Measurements from ENCODE around the gene TPST2. TPM values are rescaled to one million over a fixed set of nuclear protein-coding genes. Genes with fewer than 3 reads are reported as not detected.

The TPST2 gene
- total and polyA plus RNA-seq, 2 experiments from 2014 or later = 31.0 to 36.8 TPM

DNA sequence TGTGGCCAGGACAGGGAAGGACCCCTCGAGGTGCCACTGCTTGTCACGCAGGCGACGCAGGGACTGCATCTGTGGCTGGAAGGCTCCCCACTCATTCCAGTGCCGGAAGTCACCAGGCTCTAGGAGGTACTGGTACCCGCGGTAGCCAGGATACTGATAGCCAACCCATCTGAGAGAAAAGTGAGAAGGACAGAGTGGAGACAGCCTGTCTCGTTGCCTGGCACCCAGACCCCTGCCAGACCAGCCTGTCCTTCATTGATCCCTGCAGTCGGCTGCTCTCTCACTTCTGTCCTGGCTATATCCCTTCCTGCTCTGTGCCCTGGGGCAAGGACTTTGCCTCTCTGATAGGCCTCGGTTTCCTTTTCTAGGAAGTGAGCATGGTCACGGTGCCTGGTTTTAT is 9.6 kb upstream of the TPST2 start:
- no peaks in the 10 kb centered on the region for H4K20me1 ChIP-seq (ENCODE audit: insufficient read depth, poor library complexity, severe bottlenecking)
- no peaks in the 10 kb centered on the region for H3K36me3 ChIP-seq (replicated peaks; ENCODE audit: insufficient read depth, low read depth)
- H3K9me3 ChIP-seq (ENCODE audit: low read depth) = no peaks in the 10 kb centered on the region
- no peak overlapping the region for H3K4me2 ChIP-seq
- no peaks in the 10 kb centered on the region for H3K27me3 ChIP-seq
- no peak overlapping the region for H3K4me3 ChIP-seq
- no peaks in the 10 kb centered on the region for H3K79me2 ChIP-seq
- no peak overlapping the region for H3K27ac ChIP-seq
- TF ChIP-seq EZH2phosphoT487 (IDR thresholded peaks at IDR 0.05; ENCODE audit: low read depth, severe bottlenecking, unreplicated experiment) (no peak), EZH2 (IDR thresholded peaks at IDR 0.05; ENCODE audit: borderline replicate concordance) (no peak)
- TF ChIP-seq, protein P1, sequence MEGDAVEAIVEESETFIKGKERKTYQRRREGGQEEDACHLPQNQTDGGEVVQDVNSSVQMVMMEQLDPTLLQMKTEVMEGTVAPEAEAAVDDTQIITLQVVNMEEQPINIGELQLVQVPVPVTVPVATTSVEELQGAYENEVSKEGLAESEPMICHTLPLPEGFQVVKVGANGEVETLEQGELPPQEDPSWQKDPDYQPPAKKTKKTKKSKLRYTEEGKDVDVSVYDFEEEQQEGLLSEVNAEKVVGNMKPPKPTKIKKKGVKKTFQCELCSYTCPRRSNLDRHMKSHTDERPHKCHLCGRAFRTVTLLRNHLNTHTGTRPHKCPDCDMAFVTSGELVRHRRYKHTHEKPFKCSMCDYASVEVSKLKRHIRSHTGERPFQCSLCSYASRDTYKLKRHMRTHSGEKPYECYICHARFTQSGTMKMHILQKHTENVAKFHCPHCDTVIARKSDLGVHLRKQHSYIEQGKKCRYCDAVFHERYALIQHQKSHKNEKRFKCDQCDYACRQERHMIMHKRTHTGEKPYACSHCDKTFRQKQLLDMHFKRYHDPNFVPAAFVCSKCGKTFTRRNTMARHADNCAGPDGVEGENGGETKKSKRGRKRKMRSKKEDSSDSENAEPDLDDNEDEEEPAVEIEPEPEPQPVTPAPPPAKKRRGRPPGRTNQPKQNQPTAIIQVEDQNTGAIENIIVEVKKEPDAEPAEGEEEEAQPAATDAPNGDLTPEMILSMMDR (IDR thresholded peaks at IDR 0.05; ENCODE audit: poor library complexity) = no peak
- WGBS (ENCODE audit: low lambda C conversion rate, missing lambda C conversion rate) = 84% methylated on average over 11 of the region's 11 CpGs
- H3K9me2 ChIP-seq (replicated peaks; ENCODE audit: insufficient read depth) = no peaks in the 10 kb centered on the region
- DNase-seq (ENCODE audit: low spot score) = no peak
- no peaks in the 10 kb centered on the region for H3K4me1 ChIP-seq (ENCODE audit: insufficient read depth)
- no peak overlapping the region for H2AFZ ChIP-seq

DNA sequence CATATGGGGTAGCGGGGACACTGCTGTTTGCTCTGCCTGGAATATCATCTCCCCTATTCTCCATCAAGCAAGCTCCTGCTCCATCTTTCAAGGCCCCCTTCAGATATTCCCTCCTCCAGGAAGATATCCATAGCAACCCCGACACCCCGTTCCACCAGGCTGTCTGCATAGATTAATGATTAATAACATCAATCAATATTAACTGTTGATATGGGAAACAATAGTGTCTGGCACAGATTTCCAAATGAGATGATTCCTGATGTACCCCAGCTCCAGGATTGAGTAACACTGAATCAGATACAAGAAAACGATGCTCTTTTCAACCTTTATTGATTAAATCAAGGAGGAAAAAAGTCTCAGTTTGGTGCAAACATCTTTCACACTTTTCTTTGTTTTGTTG is 7.5 kb upstream of the TPST2 start:
- DNase-seq (ENCODE audit: low spot score) = no peak

DNA sequence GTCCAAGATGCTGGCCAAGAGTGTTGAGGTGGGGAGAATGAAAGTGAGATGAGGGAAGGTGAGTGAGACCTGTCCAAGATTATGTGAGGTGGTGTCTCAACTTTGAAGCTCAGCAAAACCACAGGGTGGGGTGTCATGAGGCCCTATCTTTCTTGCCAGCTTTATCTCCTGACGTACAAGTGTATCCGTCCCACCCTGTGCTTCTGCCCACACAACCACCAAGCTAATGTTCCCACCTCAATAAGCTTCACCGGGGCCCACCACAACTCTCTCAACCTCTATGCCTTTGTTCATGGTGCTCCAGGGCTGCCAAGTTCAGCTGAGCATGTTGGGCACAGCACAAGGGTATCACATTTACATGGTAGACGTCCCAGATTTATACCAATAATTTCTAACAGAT is 7.1 kb upstream of the TPST2 start:
- Histone ChIP-seq H4K20me1 (ENCODE audit: insufficient read depth, poor library complexity, severe bottlenecking) (no peaks in the 10 kb centered on the region), H3K9me2 (replicated peaks; ENCODE audit: insufficient read depth) (no peaks in the 10 kb centered on the region), H3K4me3 (no peak overlapping the region), H3K79me2 (no peaks in the 10 kb centered on the region), H3K27ac (no peak overlapping the region), H2AFZ (no peak overlapping the region), H3K4me1 (ENCODE audit: insufficient read depth) (no peaks in the 10 kb centered on the region), H3K27me3 (no peaks in the 10 kb centered on the region), H3K36me3 (replicated peaks; ENCODE audit: insufficient read depth, low read depth) (no peaks in the 10 kb centered on the region), H3K9me3 (ENCODE audit: low read depth) (no peaks in the 10 kb centered on the region), H3K4me2 (no peak overlapping the region)
- WGBS (ENCODE audit: low lambda C conversion rate, missing lambda C conversion rate) = 77% methylated on average over 4 of the region's 4 CpGs
- no peak for DNase-seq (ENCODE audit: low spot score)
- TF ChIP-seq, protein P1 (IDR thresholded peaks at IDR 0.05; ENCODE audit: poor library complexity) = no peak
- TF ChIP-seq EZH2 (IDR thresholded peaks at IDR 0.05; ENCODE audit: borderline replicate concordance) (no peak), EZH2phosphoT487 (IDR thresholded peaks at IDR 0.05; ENCODE audit: low read depth, severe bottlenecking, unreplicated experiment) (no peak)

More for the DNA sequence above, 7.5 kb upstream of the TPST2 start:
- 74% methylated on average over 4 of the region's 4 CpGs for WGBS (ENCODE audit: low lambda C conversion rate, missing lambda C conversion rate)
- Histone ChIP-seq H3K4me2 (no peak overlapping the region), H3K36me3 (replicated peaks; ENCODE audit: insufficient read depth, low read depth) (no peaks in the 10 kb centered on the region), H3K4me1 (ENCODE audit: insufficient read depth) (no peaks in the 10 kb centered on the region), H3K9me3 (ENCODE audit: low read depth) (no peaks in the 10 kb centered on the region), H3K9me2 (replicated peaks; ENCODE audit: insufficient read depth) (no peaks in the 10 kb centered on the region), H3K79me2 (no peaks in the 10 kb centered on the region), H2AFZ (no peak overlapping the region), H3K4me3 (no peak overlapping the region), H3K27ac (no peak overlapping the region), H4K20me1 (ENCODE audit: insufficient read depth, poor library complexity, severe bottlenecking) (no peaks in the 10 kb centered on the region), H3K27me3 (no peaks in the 10 kb centered on the region)
- TF ChIP-seq EZH2 (IDR thresholded peaks at IDR 0.05; ENCODE audit: borderline replicate concordance) = no peak
- TF ChIP-seq, protein P1 (IDR thresholded peaks at IDR 0.05; ENCODE audit: poor library complexity) = no peak
- TF ChIP-seq EZH2phosphoT487 (IDR thresholded peaks at IDR 0.05; ENCODE audit: low read depth, severe bottlenecking, unreplicated experiment) = no peak

DNA sequence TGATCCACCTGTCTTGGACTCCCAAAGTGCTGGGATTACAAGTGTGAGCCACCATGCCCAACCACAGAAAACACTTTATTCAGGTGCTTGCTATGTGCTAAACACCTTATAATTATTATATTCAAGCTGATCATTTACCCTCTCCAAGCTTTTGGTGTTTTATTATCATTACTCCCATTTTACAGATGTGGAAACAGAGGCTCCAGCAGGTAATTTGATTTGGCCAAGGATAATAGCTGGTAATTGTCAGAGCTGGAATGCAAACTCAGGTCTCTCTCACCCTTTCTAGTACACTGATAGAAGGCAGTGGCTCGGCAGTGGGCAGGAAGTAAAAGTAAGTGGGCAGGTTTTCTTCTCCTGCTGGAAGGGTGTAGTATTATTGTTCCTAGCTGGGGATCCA is 3.8 kb upstream of the TPST2 start:
- TF ChIP-seq, protein P1 (IDR thresholded peaks at IDR 0.05; ENCODE audit: poor library complexity) = no peak
- no peak for TF ChIP-seq EZH2 (IDR thresholded peaks at IDR 0.05; ENCODE audit: borderline replicate concordance)
- no peak for TF ChIP-seq EZH2phosphoT487 (IDR thresholded peaks at IDR 0.05; ENCODE audit: low read depth, severe bottlenecking, unreplicated experiment)
- Histone ChIP-seq H3K4me1 (ENCODE audit: insufficient read depth) (no peaks in the 10 kb centered on the region), H3K27ac (no peak overlapping the region), H4K20me1 (ENCODE audit: insufficient read depth, poor library complexity, severe bottlenecking) (no peaks in the 10 kb centered on the region), H3K4me3 (no peak overlapping the region), H3K9me3 (ENCODE audit: low read depth) (no peaks in the 10 kb centered on the region), H3K27me3 (no peaks in the 10 kb centered on the region), H3K36me3 (replicated peaks; ENCODE audit: insufficient read depth, low read depth) (no peaks in the 10 kb centered on the region), H3K9me2 (replicated peaks; ENCODE audit: insufficient read depth) (no peaks in the 10 kb centered on the region), H3K4me2 (no peak overlapping the region), H2AFZ (no peak overlapping the region), H3K79me2 (peaks cover 9% of the 10 kb centered on the region)
- no peak for DNase-seq (ENCODE audit: low spot score)
- 25% methylated on average over 1 of the region's 1 CpG for WGBS (ENCODE audit: low lambda C conversion rate, missing lambda C conversion rate)

Data from hepatocyte (in vitro differentiated cells).